ENCODE measurements around the gene GRXCR1.

The GRXCR1 gene

GRCh38 chr4:42927946-42928345 is 35.4 kb downstream of the GRXCR1 start:
- no peak for DNase-seq (ENCODE audit: low read depth in 2 of 2)

- no peak for DNase-seq (ENCODE audit: low read depth in 2 of 2)
Observed at GRCh38 chr4:42928582-42928981, 36.1 kb downstream of the GRXCR1 start.

- no peak for DNase-seq (ENCODE audit: low read depth in 2 of 2)
Observed at GRCh38 chr4:42942216-42942615, 49.7 kb downstream of the GRXCR1 start.

- DNase-seq (ENCODE audit: low read depth in 2 of 2), result no peak
Observed at GRCh38 chr4:42945874-42946273, 53.4 kb downstream of the GRXCR1 start.

- DNase-seq (ENCODE audit: low read depth in 2 of 2), result no peak
Observed at GRCh38 chr4:42953321-42953720, 60.8 kb downstream of the GRXCR1 start.

GRCh38 chr4:42954963-42955669 is 62.6 kb downstream of the GRXCR1 start:
- DNase-seq (ENCODE audit: low read depth in 2 of 2), result no peak

GRCh38 chr4:42955746-42956505 is 63.4 kb downstream of the GRXCR1 start:
- no peak for DNase-seq (ENCODE audit: low read depth in 2 of 2)

- no peak for DNase-seq (ENCODE audit: low read depth in 2 of 2)
Observed at GRCh38 chr4:42965326-42965725, 72.8 kb downstream of the GRXCR1 start.

- DNase-seq (ENCODE audit: low read depth in 2 of 2), result no peak
Observed at GRCh38 chr4:42985976-42986375, 93.5 kb downstream of the GRXCR1 start.

- DNase-seq (ENCODE audit: low read depth in 2 of 2), result no peak
Observed at GRCh38 chr4:42995343-42995944, 102.9 kb downstream of the GRXCR1 start.

GRCh38 chr4:43008793-43009192 is 116.3 kb downstream of the GRXCR1 start:
- DNase-seq (ENCODE audit: low read depth in 2 of 2), result no peak

- DNase-seq (ENCODE audit: low read depth in 2 of 2), result no peak
Observed at GRCh38 chr4:43014256-43014655, 121.7 kb downstream of the GRXCR1 start.

GRCh38 chr4:43041632-43042031 is 149.1 kb downstream of the GRXCR1 start:
- no peak for DNase-seq (ENCODE audit: low read depth in 2 of 2)

- no peak for DNase-seq (ENCODE audit: low read depth in 2 of 2)
Observed at GRCh38 chr4:43047058-43047457, 154.5 kb downstream of the GRXCR1 start.

GRCh38 chr4:43048570-43048969 is 156.1 kb downstream of the GRXCR1 start:
- DNase-seq (ENCODE audit: low read depth in 2 of 2), result no peak

GRCh38 chr4:43049326-43049725 is 156.8 kb downstream of the GRXCR1 start:
- no peak for DNase-seq (ENCODE audit: low read depth in 2 of 2)

- no peak for DNase-seq (ENCODE audit: low read depth in 2 of 2)
Observed at GRCh38 chr4:43066415-43066814, 173.9 kb downstream of the GRXCR1 start.

- DNase-seq (ENCODE audit: low read depth in 2 of 2), result no peak
Observed at GRCh38 chr4:43071069-43071468, 178.6 kb downstream of the GRXCR1 start.

Data from activated CD8-positive, alpha-beta memory T cell treated with anti-CD3 and anti-CD28 coated beads for 4 hours (primary cell).